ENCODE data around the gene EFCAB13.
A peak's percentile ranks its signal among the peaks of the same experiment; 100 is the strongest.

Gene EFCAB13

GRCh38 chr17:47323382-47324223 is at the start of gene EFCAB13:
Gene EFCAB13 (plus strand): TSS chr17:47323955. CDS start chr17:47328354, 4,399 bp downstream.
- peak; percentile 72 to 75 for DNase-seq

GRCh38 chr17:47274319-47275069 is 49.3 kb upstream of the EFCAB13 start:
- DNase-seq: no peak

GRCh38 chr17:47275245-47275984 is 48.3 kb upstream of the EFCAB13 start:
- no peak for DNase-seq

DNA sequence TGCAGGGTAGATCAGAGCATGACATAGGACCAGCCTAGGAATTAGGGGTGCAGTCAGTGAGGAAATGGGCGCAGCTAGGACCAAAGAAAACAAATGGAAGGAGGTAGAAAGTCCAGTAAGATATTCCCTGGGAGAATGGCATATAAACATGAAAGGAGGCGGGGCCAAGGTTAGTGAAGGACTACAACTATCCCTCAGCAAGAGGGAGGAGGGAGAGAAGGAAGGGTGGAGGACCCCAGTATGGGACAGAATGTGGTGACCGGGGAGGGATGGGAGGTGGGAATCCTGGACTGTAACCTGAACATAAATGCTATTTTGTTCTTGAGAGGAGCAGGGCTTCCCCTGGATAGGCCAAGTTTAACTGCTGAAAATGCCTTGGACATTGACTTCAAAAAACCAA is 47.3 kb upstream of the EFCAB13 start:
- no peak for DNase-seq

DNA sequence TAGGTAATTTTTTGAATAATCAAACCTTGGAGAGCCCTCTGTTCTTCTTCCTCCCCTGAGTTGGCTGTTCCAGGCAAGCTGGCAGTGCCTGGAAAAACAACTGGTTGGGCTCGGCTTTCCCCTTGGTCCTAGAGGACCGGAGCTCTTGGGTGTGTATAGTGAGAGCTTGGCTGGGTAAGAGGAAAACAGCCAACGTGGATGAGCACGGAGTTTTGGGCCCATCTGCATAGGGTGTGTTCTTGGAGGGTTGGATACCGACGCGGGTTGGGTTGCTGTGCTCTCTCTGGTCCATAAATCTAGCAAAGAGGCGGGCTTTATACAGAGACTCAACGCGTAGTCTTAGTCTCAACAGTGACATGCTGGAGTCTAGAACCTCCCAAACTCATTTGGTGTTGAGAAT is 46.9 kb upstream of the EFCAB13 start:
- no peak for DNase-seq

DNA sequence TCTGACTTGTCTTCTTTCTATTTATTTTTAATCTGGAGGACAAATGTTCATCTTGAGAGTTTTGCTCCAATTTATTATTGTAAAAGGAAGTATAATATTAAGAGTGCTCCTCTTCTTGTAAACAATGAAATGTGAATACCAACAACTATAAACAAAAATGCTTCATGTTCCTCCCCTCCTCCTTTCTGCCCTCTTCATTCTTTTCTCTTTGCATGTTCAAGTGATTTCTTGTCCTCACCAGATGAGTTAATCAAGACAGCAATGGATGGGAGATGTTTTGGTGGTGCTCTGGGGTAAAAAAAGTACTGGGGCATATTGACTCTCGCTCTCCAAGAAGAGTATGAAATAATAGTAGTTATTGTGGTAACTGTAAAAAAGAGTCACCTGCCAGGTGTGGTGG is 45.8 kb upstream of the EFCAB13 start:
- no peak for DNase-seq

- DNase-seq: no peak
These were observed 45.2 kb upstream of the EFCAB13 start for GRCh38 chr17:47278561-47278960.

DNA sequence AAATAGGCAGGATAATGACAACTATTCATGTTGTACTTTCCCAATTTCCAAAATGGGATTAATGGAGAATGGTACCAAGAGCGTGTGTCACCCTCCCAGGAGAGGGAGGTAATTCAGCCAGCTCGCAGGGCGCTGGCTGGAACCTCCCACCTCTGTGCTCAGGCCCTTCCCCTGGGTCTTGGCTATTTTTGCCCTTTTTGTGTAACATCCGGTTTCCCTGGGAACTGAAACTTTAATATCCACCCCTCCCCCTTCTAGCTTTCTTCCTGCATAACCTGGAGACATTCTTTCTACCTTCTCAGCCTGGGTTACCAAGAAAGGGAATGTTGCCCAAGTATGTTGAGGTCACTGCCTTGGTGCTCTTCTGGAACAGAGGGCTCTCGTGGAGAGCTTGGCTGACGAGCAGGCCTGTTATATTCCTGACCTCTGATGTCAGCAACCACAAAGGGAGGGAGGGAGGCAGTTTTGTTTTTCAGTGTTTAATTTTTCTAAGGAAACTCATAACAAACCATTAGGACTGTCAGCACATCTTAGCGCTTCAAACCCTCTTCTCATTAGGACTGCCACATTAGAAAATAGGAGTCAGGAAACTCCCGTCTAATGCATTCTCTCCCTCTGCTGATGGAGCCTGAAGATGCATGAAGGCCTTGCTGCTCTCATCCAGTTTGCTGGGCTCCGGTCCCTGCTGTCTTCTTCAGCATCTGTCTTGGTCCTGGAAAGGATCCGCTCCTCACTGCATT is 44.5 kb upstream of the EFCAB13 start:
- no peak for DNase-seq

DNA sequence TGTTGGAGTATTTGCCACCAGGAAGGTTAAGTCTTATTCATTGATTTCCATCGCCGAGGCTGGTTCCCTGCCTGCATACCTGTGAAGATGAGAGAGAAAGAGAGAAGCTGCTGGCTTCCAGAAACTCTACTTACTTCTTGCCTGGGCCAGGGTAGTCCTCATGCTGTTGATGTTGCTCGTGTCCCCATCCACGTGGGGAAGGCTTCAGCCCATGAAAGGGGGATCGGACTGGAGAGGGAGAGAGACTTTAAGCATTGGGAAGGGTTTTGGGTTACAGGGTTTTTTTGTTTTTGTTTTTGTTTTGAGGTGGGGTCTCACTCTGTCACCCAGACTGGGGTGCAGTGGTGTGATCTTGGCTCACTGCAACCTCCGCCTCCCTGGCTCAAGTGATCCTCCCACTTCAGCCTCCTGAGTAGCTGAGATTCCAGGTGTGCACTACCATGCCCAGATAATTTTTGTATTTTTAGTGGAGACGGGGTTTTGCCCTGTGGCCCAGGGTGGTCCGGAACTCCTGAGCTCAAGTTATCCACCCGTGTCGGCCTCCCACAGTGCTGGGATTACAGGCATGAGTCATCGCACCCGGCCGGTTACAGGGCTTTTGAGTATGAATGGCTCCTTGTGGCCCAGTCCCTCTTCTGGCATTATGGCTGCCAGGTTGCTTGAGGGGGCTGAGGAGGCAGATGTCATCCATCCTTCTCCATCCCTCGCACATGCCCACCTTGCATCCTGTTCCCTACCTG is 43.5 kb upstream of the EFCAB13 start:
- DNase-seq: no peak

DNA sequence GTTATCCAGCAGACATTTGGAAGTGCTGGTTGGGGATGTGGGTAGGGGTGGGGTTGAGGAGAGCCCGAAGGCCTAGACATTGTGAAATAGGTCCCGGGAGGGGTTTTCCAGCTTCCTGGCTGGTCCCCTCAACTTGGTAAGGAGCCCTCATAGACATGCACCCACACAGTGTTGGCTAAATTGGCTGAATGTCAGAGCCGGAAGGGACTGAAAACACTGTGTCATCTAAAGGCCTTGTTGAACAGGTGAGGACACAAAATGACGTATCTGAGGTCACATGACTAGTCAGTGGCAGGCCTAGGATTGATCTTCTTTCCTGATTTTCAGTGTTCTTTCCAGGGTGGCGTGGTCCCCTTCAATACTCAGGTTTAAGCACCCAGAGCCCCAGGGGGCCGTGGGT is 42.5 kb upstream of the EFCAB13 start:
- DNase-seq: no peak

DNA sequence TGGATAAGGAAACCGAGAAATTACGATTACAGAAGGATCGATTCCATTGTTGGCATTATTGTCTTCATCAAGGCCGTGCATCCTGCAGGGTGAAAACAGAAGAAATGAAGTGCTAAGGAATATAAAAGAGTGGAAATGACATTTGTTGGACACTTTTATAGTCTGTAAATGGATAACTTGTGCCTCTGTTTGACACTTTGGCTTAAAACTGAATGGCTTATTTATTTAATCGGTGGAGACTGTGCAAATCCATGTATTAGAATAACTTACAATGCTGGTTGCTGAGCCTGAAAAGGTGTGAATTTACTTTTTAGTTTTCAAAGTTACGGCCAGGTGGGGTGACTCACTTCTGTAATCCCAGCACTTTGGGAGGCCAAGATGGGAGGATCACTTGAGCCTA is 38.8 kb upstream of the EFCAB13 start:
- DNase-seq: no peak

- DNase-seq: no peak
These were observed 37.4 kb upstream of the EFCAB13 start for GRCh38 chr17:47286198-47286914.

- DNase-seq: no peak
These were observed 36.7 kb upstream of the EFCAB13 start for GRCh38 chr17:47287068-47287467.

GRCh38 chr17:47287639-47288038 is 36.1 kb upstream of the EFCAB13 start:
- no peak for DNase-seq

DNA sequence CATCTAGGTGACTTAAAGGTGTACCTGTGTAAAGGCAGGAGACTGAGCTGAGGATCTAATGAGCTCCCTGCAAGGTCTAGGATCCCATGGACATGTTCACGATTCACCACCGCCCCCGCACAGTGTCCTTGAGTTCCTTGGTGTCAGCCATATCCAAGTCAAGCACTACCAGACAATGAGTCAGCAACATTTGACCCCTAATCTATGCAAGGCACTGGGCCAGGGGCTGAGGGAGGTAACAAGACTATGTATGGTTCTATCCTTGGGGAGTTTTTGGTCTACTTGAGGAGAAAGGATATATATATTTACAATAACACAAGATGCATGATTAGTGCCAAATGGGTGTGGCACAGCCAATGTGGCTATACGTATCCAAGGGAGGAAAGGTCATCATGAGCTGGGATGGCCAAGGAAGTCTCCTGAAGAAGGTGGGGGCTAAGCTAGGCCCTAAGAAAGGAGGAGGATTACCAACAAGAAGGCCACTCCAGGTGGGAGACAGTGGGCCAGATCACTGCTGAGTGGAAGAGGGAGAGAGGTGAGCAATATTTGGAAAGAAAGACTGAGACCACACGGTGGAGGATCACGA is 35.1 kb upstream of the EFCAB13 start:
- no peak for DNase-seq

DNA sequence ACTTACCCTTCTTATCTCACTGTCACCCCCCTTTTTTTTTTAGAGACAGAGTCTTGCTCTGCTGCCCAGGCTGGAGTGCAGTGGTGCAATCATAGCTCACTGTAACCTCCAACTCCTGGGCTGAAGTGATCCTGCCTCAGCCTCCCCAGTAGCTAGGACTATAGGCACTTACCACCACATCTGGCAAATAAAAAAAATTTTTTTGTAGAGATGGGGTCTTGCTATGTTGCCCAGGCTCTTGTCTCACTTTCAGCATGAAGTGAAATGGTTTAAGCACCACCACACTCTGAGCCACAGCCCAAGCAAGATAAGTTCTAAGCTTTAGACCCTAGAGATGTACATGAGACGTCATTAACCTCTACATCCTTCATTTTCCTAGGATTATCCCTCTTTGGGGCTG is 34.5 kb upstream of the EFCAB13 start:
- no peak for DNase-seq

DNA sequence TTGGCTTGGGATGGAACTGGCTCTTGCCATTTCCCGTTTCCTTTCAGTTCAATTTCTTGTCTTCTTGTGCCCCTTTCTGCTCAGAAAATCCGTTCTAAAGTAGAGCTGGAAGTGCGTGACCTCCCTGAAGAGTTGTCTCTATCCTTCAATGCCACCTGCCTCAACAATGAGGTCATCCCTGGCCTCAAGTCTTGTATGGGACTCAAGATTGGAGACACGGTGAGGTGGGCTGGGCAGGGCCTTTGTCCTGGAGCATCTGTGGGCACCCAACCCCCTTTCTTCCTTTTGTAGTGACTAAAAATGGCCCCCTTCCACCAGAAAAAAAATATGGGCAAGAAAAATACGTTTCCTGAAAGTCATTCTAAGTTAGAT is 32.9 kb upstream of the EFCAB13 start:
- DNase-seq: no peak

GRCh38 chr17:47291242-47291873 is 32.4 kb upstream of the EFCAB13 start:
- DNase-seq: no peak

DNA sequence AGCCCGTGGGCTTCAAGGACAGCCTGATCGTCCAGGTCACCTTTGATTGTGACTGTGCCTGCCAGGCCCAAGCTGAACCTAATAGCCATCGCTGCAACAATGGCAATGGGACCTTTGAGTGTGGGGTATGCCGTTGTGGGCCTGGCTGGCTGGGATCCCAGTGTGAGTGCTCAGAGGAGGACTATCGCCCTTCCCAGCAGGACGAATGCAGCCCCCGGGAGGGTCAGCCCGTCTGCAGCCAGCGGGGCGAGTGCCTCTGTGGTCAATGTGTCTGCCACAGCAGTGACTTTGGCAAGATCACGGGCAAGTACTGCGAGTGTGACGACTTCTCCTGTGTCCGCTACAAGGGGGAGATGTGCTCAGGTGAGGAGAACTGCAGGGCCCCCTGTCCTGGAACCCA is 31.5 kb upstream of the EFCAB13 start:
- no peak for DNase-seq

GRCh38 chr17:47295037-47295873 is 28.5 kb upstream of the EFCAB13 start:
- no peak for DNase-seq

All from bone marrow (tissue), 2 donors.